Spinal cord (tissue), 10 donors: ENCODE results near the gene KIAA1217. TPM values are rescaled to one million over a fixed set of nuclear protein-coding genes. Genes with fewer than 3 reads are reported as not detected.

Experiments
- DNase-seq, 6 donors: peaks; one replicate each; pipeline versions ENCODE4 v3.0.0 to v3.0.0-alpha.2; 2013 to 2015; ENCODE audit warnings: low spot score in 6 of 6, low read depth in 4 of 6
- H3K27ac ChIP-seq: one replicate; pipeline ENCODE4 v1.5.1; 2013; ENCODE audit warnings: low read depth, low read length, control low read depth
- H3K27me3 ChIP-seq: one replicate; pipeline ENCODE4 v1.6.1; 2013; ENCODE audit warnings: low read length; ENCODE audit not compliant: control insufficient read depth, insufficient read depth
- H3K36me3 ChIP-seq: one replicate; pipeline ENCODE4 v1.6.1; 2013; ENCODE audit warnings: low read length; ENCODE audit not compliant: control insufficient read depth, insufficient read depth
- H3K4me1 ChIP-seq: one replicate; pipeline ENCODE4 v1.6.1; 2013; ENCODE audit warnings: low read length; ENCODE audit not compliant: control insufficient read depth, insufficient read depth
- H3K4me3 ChIP-seq: one replicate; pipeline ENCODE4 v1.5.1; 2013; ENCODE audit warnings: low read depth, low read length, control low read depth
- H3K9me3 ChIP-seq: one replicate; pipeline ENCODE4 v1.6.1; 2013; ENCODE audit warnings: low read length; ENCODE audit not compliant: control insufficient read depth, insufficient read depth
- WGBS: methylation state at CpG from one replicate; pipeline ENCODE4 v1.1.5; 2013; ENCODE audit warnings: missing lambda C conversion rate; ENCODE audit not compliant: insufficient coverage; 5-methylcytosine and 5-hydroxymethylcytosine counted together
- long read RNA-seq, 4 donors: transcript quantifications; one replicate each; lab custom pipeline, GENCODE V29; 2026
- polyA plus RNA-seq, 2 donors: library from polyadenylated mRNA; unstranded; fragments of 120-200 nt; gene quantifications; one replicate each; pipeline ENCODE4 v1.2.1, GENCODE V29; 2013; ENCODE audit not compliant: insufficient read length in 2 of 2
- total RNA-seq, 2 donors: library from RNA; depleted of rRNA in 1 of 2; stranded (reverse); fragments of 120-200 nt in 1 of 2; fragments of >200 nt in 1 of 2; gene quantifications; one replicate each; pipeline versions ENCODE4 v1.2.3 to v1.2.4, GENCODE V29; 2013 to 2014
- donor health status: healthy.

The KIAA1217 gene
- total RNA-seq: 10 to 100 TPM; 15.3 to 26.7 TPM
- polyA plus RNA-seq: 10 to 100 TPM in 1 of 2 donors, 1 to 10 TPM in 1; 8.7 to 15.4 TPM
- long read RNA-seq, donor 1: 0 reads
- long read RNA-seq, donor 2: 0 reads
- long read RNA-seq, donor 3: 0 reads
- long read RNA-seq, donor 4, full-length matches to known transcripts: 2 of 25 reads
- long read RNA-seq, donor 4, partial matches to known transcripts: 23 of 25 reads
- long read RNA-seq, donor 4, other reads (novel, unspliced or antisense): 0 of 25 reads

- Histone ChIP-seq H3K27ac (peak within 1 kb of the TSS; percentile 72), H3K4me3 (peak within 1 kb of the TSS; percentile 61), H3K36me3 (no peaks in the 10 kb centered on the region), H3K9me3 (no peaks in the 10 kb centered on the region), H3K27me3 (no peaks in the 10 kb centered on the region), H3K4me1 (peaks cover 17% of the 10 kb centered on the region)
- WGBS: 1% methylated on average over 20 of the region's 34 CpGs
- peak in 2 of 6 donors; percentile 65 to 76 for DNase-seq
Measured at GRCh38 chr10:24208661-24209431, at the start of gene KIAA1217. Gene KIAA1217, plus strand, starts transcription at chr10:24209138. Its CDS starts 56 bp downstream, at chr10:24209194.

GRCh38 chr10:24162206-24162985, 46.5 kb upstream of the KIAA1217 start:
- H3K27ac ChIP-seq: no peak overlapping the region
- no peaks in the 10 kb centered on the region for H3K36me3 ChIP-seq
- H3K4me3 ChIP-seq: no peak overlapping the region
- WGBS: 44% methylated on average over 3 of the region's 4 CpGs
- H3K27me3 ChIP-seq: no peaks in the 10 kb centered on the region
- H3K4me1 ChIP-seq: peaks cover 4% of the 10 kb centered on the region
- peaks cover 2% of the 10 kb centered on the region for H3K9me3 ChIP-seq
- peak in 2 of 6 donors; percentile 19 to 48 for DNase-seq

GRCh38 chr10:24163485-24163884, 45.5 kb upstream of the KIAA1217 start:
- H3K9me3 ChIP-seq: no peaks in the 10 kb centered on the region
- no peak overlapping the region for H3K27ac ChIP-seq
- H3K27me3 ChIP-seq: no peaks in the 10 kb centered on the region
- no peak overlapping the region for H3K4me3 ChIP-seq
- no CpG with 5 or more reads among the region's 2 CpGs for WGBS
- H3K36me3 ChIP-seq: no peaks in the 10 kb centered on the region
- DNase-seq: no peak
- peaks cover 5% of the 10 kb centered on the region for H3K4me1 ChIP-seq

GRCh38 chr10:24168258-24169170, 40.4 kb upstream of the KIAA1217 start:
- no peaks in the 10 kb centered on the region for H3K36me3 ChIP-seq
- no peaks in the 10 kb centered on the region for H3K9me3 ChIP-seq
- WGBS: 32% methylated on average over 4 of the region's 5 CpGs
- H3K4me1 ChIP-seq: peaks cover 5% of the 10 kb centered on the region
- no peaks in the 10 kb centered on the region for H3K27me3 ChIP-seq
- H3K4me3 ChIP-seq: no peak overlapping the region
- DNase-seq: peak in 1 of 6 donors; percentile 62
- no peak overlapping the region for H3K27ac ChIP-seq

- H3K4me1 ChIP-seq: peaks cover 5% of the 10 kb centered on the region
- no peaks in the 10 kb centered on the region for H3K27me3 ChIP-seq
- no peak overlapping the region for H3K27ac ChIP-seq
- WGBS: 20% methylated on average over 1 of the region's 5 CpGs
- peak in 1 of 6 donors; percentile 15 for DNase-seq
- no peaks in the 10 kb centered on the region for H3K9me3 ChIP-seq
- no peak overlapping the region for H3K4me3 ChIP-seq
- H3K36me3 ChIP-seq: no peaks in the 10 kb centered on the region
Measured at GRCh38 chr10:24170199-24170598, 38.7 kb upstream of the KIAA1217 start.

GRCh38 chr10:24172909-24173308, 36.0 kb upstream of the KIAA1217 start:
- H3K36me3 ChIP-seq: no peaks in the 10 kb centered on the region
- H3K4me3 ChIP-seq: no peak overlapping the region
- peaks cover 1% of the 10 kb centered on the region for H3K9me3 ChIP-seq
- WGBS: no CpG with 5 or more reads among the region's 3 CpGs
- no peak for DNase-seq
- no peak overlapping the region for H3K27ac ChIP-seq
- peaks cover 5% of the 10 kb centered on the region for H3K4me1 ChIP-seq
- H3K27me3 ChIP-seq: no peaks in the 10 kb centered on the region

- 100% methylated on average over 1 of the region's 2 CpGs for WGBS
- no peak for DNase-seq
- Histone ChIP-seq H3K36me3 (no peaks in the 10 kb centered on the region), H3K4me3 (no peak overlapping the region), H3K27me3 (no peaks in the 10 kb centered on the region), H3K9me3 (peaks cover 1% of the 10 kb centered on the region), H3K4me1 (no peaks in the 10 kb centered on the region), H3K27ac (no peak overlapping the region)
Measured at GRCh38 chr10:24174014-24174413, 34.9 kb upstream of the KIAA1217 start.

GRCh38 chr10:24176658-24177057, 32.3 kb upstream of the KIAA1217 start:
- Histone ChIP-seq H3K27ac (no peak overlapping the region), H3K9me3 (peaks cover 4% of the 10 kb centered on the region), H3K36me3 (no peaks in the 10 kb centered on the region), H3K27me3 (no peaks in the 10 kb centered on the region), H3K4me1 (no peaks in the 10 kb centered on the region), H3K4me3 (no peak overlapping the region)
- 93% methylated on average over 19 of the region's 19 CpGs for WGBS
- no peak for DNase-seq

GRCh38 chr10:24177636-24178035, 31.3 kb upstream of the KIAA1217 start:
- no peaks in the 10 kb centered on the region for H3K27me3 ChIP-seq

More at GRCh38 chr10:24177636-24178035, 31.3 kb upstream of the KIAA1217 start:
- Histone ChIP-seq H3K9me3 (peaks cover 4% of the 10 kb centered on the region), H3K27ac (no peak overlapping the region), H3K4me3 (no peak overlapping the region), H3K4me1 (no peaks in the 10 kb centered on the region), H3K36me3 (no peaks in the 10 kb centered on the region)
- peak in 2 of 6 donors; percentile 12 to 13 for DNase-seq
